SU-DHL-6 (cell line): ENCODE data around the gene ADAMTS19.

ENCODE experiments used
- H2AFZ ChIP-seq: fragments of 200-600 bp; sonication (generic); 2 replicates; pipeline ENCODE4 v1.6.1; 2014; ENCODE audit warnings: low read depth, mild to moderate bottlenecking, moderate library complexity, mixed read lengths, antibody characterized with exemption, low read length; ENCODE audit not compliant: severe bottlenecking
- H3F3A ChIP-seq: fragments of 200-600 bp; shearing (Covaris generic); 2 replicates; pipeline ENCODE4 v1.6.0; 2016; ENCODE audit warnings: antibody characterized with exemption, mild to moderate bottlenecking; ENCODE audit not compliant: insufficient read depth
- H3K27ac ChIP-seq: fragments of 200-600 bp; sonication (generic); 2 replicates; pipeline ENCODE4 v1.5.1; 2016; ENCODE audit warnings: low read depth, mild to moderate bottlenecking, low read length, moderate library complexity, mixed read lengths
- H3K27me3 ChIP-seq: fragments of 200-600 bp; sonication (generic), shearing (Covaris generic); 2 replicates; pipeline ENCODE4 v1.6.0; 2014; ENCODE audit warnings: mild to moderate bottlenecking, low read length
- H3K36me3 ChIP-seq: fragments of 200-600 bp; sonication (generic); 2 replicates; pipeline ENCODE4 v1.6.1; 2014; ENCODE audit warnings: mild to moderate bottlenecking, low read length, mixed read lengths
- H3K4me2 ChIP-seq: fragments of 300-600, 200-600 bp; shearing (Covaris generic), sonication (generic); 2 replicates; pipeline ENCODE4 v1.6.0; 2014; ENCODE audit warnings: low read length, low read depth, mild to moderate bottlenecking; ENCODE audit not compliant: poor library complexity, severe bottlenecking
- H3K4me3 ChIP-seq: fragments of 200-600 bp; sonication (generic); 2 replicates; pipeline ENCODE4 v1.5.1; 2014; ENCODE audit warnings: antibody characterized with exemption, low read length, mild to moderate bottlenecking, mixed read lengths; ENCODE audit not compliant: insufficient read depth, poor library complexity, severe bottlenecking
- H3K79me2 ChIP-seq: fragments of 200-600 bp; sonication (generic); 2 replicates; pipeline ENCODE4 v1.6.1; 2014; ENCODE audit warnings: mild to moderate bottlenecking, low read length, moderate library complexity; ENCODE audit not compliant: insufficient read depth
- H3K9ac ChIP-seq: fragments of 200-600 bp; sonication (generic); 2 replicates; pipeline ENCODE4 v1.7.0; 2014; ENCODE audit warnings: mild to moderate bottlenecking, low read length
- H3K9me2 ChIP-seq: fragments of 200-600 bp; sonication (generic); replicated peaks from 2 replicates; pipeline ENCODE4 v1.6.1; 2014; ENCODE audit warnings: low read length; ENCODE audit not compliant: insufficient read depth
- H3K9me3 ChIP-seq: fragments of 200-600 bp; sonication (generic); 2 replicates; pipeline ENCODE4 v1.6.1; 2014; ENCODE audit warnings: low read length, mixed read lengths; ENCODE audit not compliant: insufficient read depth
- H4K20me1 ChIP-seq: fragments of 200-600 bp; sonication (generic); 2 replicates; pipeline ENCODE4 v1.6.1; 2014; ENCODE audit warnings: low read depth, mild to moderate bottlenecking, antibody characterized with exemption, low read length, moderate library complexity, mixed read lengths
- EZH2phosphoT487 ChIP-seq: fragments of 200-600 bp; sonication (generic), shearing (Covaris generic); conservative IDR thresholded peaks from 2 replicates; pipeline ENCODE4 v1.6.1; 2018; ENCODE audit warnings: mild to moderate bottlenecking, antibody characterized with exemption, low read length, moderate library complexity, mixed read lengths
- TF ChIP-seq, protein P1 (sequence below): fragments of 200-600 bp; sonication (generic); IDR thresholded peaks from one replicate; pipeline ENCODE4 v1.5.1; 2017; ENCODE audit warnings: antibody characterized with exemption, mild to moderate bottlenecking, low read length, moderate library complexity; ENCODE audit not compliant: insufficient read depth, poor library complexity, severe bottlenecking

The ADAMTS19 gene

DNA sequence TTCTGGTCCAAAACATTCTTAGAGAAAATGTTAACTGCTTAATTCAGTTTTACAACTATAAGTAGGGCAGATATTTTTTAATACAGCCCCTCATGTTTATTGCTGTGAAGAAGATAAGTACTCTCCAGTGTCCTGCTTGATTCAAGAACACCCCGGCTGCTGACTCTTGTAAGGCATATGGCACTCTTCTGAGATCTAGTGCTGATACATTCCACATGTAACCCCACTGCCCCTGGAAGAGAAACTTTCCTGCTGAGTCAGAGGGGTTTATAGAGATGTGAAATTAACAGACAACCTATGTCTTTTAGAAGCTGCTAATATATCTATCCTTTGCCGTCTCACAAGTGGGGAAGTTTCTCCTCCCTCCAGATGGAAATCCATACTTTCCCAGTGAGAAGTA lies 286.8 kb downstream of the ADAMTS19 start:
- H3F3A ChIP-seq, result no peaks in the 10 kb centered on the region
- no peaks in the 10 kb centered on the region for H3K9me2 ChIP-seq
- no peaks in the 10 kb centered on the region for H3K79me2 ChIP-seq
- no peak overlapping the region for H3K4me2 ChIP-seq
- H3K4me3 ChIP-seq, result no peak overlapping the region
- no peak overlapping the region for H2AFZ ChIP-seq
- H3K27me3 ChIP-seq, result no peaks in the 10 kb centered on the region
- no peak overlapping the region for H3K27ac ChIP-seq
- H3K9me3 ChIP-seq, result no peaks in the 10 kb centered on the region
- H3K36me3 ChIP-seq, result no peaks in the 10 kb centered on the region
- TF ChIP-seq, protein P1, sequence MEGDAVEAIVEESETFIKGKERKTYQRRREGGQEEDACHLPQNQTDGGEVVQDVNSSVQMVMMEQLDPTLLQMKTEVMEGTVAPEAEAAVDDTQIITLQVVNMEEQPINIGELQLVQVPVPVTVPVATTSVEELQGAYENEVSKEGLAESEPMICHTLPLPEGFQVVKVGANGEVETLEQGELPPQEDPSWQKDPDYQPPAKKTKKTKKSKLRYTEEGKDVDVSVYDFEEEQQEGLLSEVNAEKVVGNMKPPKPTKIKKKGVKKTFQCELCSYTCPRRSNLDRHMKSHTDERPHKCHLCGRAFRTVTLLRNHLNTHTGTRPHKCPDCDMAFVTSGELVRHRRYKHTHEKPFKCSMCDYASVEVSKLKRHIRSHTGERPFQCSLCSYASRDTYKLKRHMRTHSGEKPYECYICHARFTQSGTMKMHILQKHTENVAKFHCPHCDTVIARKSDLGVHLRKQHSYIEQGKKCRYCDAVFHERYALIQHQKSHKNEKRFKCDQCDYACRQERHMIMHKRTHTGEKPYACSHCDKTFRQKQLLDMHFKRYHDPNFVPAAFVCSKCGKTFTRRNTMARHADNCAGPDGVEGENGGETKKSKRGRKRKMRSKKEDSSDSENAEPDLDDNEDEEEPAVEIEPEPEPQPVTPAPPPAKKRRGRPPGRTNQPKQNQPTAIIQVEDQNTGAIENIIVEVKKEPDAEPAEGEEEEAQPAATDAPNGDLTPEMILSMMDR, result no peak
- no peak for TF ChIP-seq EZH2phosphoT487
- no peak overlapping the region for H3K9ac ChIP-seq
- H4K20me1 ChIP-seq, result no peaks in the 10 kb centered on the region

DNA sequence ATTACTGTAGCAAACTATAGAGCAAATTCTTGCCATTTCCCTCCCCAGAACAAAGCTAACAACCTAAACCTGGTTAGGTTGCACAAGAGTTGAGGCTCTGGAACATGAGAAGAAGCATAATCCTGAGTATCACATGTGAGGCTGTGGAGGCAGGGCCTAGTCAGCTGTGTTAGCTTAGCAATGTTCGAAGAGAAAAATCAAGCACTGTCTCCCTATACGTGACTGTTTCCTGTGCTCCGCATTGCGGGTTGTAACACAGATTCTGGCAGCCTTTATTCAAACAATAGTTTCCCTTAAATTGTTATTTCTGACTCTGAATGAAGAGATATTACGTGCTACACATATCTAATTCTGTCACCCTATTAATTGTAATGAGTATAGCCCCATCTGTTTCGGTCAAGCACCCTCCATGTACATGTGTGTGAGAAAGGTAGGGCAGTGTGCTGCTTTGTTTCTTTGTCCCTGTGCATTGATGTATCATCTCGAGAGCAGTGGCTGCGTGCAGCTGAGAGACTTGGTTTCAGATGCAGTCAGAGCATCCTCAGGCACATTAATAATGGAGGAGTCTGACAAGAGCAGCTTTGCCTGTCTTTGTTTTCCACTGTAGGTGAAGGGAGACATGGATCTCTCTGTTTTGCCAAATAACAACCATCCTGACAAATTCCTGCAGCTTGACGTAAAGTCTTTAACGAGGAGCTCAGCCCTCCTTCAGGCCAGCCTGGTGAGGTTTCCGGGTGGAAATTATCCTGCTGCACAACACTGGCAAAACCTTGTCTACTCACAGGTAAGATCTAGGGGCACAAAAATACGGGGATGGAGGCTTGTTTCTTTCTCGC lies 287.7 kb downstream of the ADAMTS19 start, which contains the start of gene MINAR2:
Gene MINAR2 (plus strand): TSS at position 523 of the 836 bp plus-strand sequence. CDS start 97 bp downstream, at position 620.
- Histone ChIP-seq H2AFZ (no peak within 1 kb of the TSS), H3K9ac (no peak within 1 kb of the TSS), H3K4me2 (no peak within 1 kb of the TSS), H3K4me3 (no peak within 1 kb of the TSS), H3K27me3 (no peaks in the 10 kb centered on the region), H3K9me2 (no peaks in the 10 kb centered on the region), H3K79me2 (no peaks in the 10 kb centered on the region), H3K9me3 (no peaks in the 10 kb centered on the region), H4K20me1 (no peaks in the 10 kb centered on the region), H3F3A (no peaks in the 10 kb centered on the region), H3K36me3 (no peaks in the 10 kb centered on the region), H3K27ac (no peak within 1 kb of the TSS)
- TF ChIP-seq EZH2phosphoT487, result no peak
- TF ChIP-seq, protein P1, result no peak

DNA sequence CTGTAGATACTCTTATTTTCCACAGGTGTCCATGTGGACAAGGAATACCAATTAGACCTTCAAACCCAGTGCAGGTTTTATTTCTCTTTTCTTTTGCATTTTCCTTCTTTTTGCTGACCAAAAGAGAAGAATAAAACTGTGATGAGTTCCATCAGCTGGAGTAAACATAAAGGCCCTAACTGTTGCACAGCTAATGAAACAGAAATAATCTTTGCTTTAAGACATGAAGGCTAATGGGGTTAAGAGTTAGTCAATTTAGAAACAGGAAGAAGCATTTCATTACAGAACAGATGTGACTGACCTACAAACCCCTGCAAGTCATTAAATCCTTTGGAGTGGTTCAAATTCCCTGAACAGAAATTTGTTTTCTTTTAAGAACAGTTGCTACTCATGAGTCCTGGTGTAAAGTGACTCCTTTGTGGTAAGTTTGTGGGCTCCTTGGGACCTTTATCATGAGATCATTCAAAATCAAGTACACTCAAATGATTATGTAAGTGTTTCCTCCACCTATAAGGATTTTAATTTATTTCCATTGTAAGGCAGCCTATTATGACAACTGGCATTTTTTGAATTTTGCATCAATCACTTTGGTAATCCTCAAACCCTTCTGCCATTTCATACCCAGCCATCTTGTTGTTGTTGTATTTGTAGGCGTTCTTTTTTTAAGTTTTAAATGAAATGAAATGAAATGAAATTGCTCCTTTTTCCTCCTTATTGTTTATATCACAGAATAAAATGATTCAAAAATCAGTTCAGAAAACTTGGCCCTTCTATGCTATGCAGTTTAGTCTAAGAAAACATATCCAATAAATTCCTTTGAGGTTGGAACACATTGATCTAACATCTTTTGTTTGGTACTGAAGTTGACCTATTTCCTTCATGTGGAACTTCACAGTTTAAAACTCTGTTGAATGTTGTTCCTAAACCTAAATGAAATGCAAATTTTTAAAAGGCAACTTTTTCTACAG lies 289.1 kb downstream of the ADAMTS19 start:
- Histone ChIP-seq H4K20me1 (no peaks in the 10 kb centered on the region), H3K27ac (no peak overlapping the region), H3K9me3 (no peaks in the 10 kb centered on the region), H3K9ac (no peak overlapping the region), H3F3A (no peaks in the 10 kb centered on the region), H3K4me2 (no peak overlapping the region), H3K9me2 (no peaks in the 10 kb centered on the region), H3K79me2 (no peaks in the 10 kb centered on the region), H3K27me3 (no peaks in the 10 kb centered on the region), H3K36me3 (no peaks in the 10 kb centered on the region), H2AFZ (no peak overlapping the region), H3K4me3 (no peak overlapping the region)
- no peak for TF ChIP-seq EZH2phosphoT487
- TF ChIP-seq, protein P1, result no peak
